ENCODE results near the gene CAMK1D. TPM values are rescaled to one million over a fixed set of nuclear protein-coding genes. Genes with fewer than 3 reads are reported as not detected.

The CAMK1D gene
- total and polyA plus RNA-seq, 2 of the 4 experiments (the other 2 are of a cell fraction), result 5.0 to 5.3 TPM

GRCh38 chr10:12771981-12772760 lies 422.8 kb downstream of the CAMK1D start:
- BruUV-seq (replicated peaks), result no TSS peak

More at GRCh38 chr10:12771981-12772760, 422.8 kb downstream of the CAMK1D start:
- Histone ChIP-seq H3K14ac (replicated peaks; ENCODE audit: low read depth, low read length) (no peak overlapping the region), H2AK9ac (replicated peaks; ENCODE audit: low read depth, low read length, poor library complexity) (no peak overlapping the region), H2AK5ac (ENCODE audit: low read depth, low read length) (no peak overlapping the region), H3K9me1 (ENCODE audit: insufficient read depth, low read length) (peaks cover 9% of the 10 kb centered on the region; the same call in 1 of the 2 replicates), H2BK120ac (ENCODE audit: low read depth, low read length) (no peak overlapping the region), H3K36me3 (ENCODE audit: control insufficient read depth, insufficient read depth, low read length) (no peaks in the 10 kb centered on the region), H4K8ac (ENCODE audit: low read depth in 2 of 2, low read length in 2 of 2) (no peak overlapping the region), H3K27me3 (ENCODE audit: control insufficient read depth, insufficient read depth, low read length) (no peaks in the 10 kb centered on the region), H2BK5ac (ENCODE audit: low read depth, low read length, poor library complexity, severe bottlenecking) (no peak overlapping the region), H4K20me1 (ENCODE audit: insufficient read depth, low read length) (no peaks in the 10 kb centered on the region), H3K4me1 (ENCODE audit: control insufficient read depth, insufficient read depth, low read length) (peaks cover 7% of the 10 kb centered on the region), H3K23ac (ENCODE audit: low read depth, low read length) (no peak overlapping the region), H4K5ac (ENCODE audit: low read depth, low read length) (no peak overlapping the region), H3K9me3 (ENCODE audit: control insufficient read depth, insufficient read depth, low read length) (no peaks in the 10 kb centered on the region), H3K18ac (ENCODE audit: low read depth, low read length) (no peak overlapping the region), H2AFZ (replicated peaks; ENCODE audit: low read length, poor library complexity) (no peak overlapping the region), H3K4me3 (ENCODE audit: insufficient read depth, low read depth, low read length) (no peak overlapping the region), H4K91ac (ENCODE audit: insufficient read depth, low read depth, low read length) (no peak overlapping the region), H3K56ac (ENCODE audit: extremely low read depth, insufficient read depth, low read length) (no peak overlapping the region), H2BK20ac (ENCODE audit: low read depth, low read length) (no peak overlapping the region), H3K27ac (ENCODE audit: insufficient read depth, low read length) (no peak overlapping the region), H3K4me2 (ENCODE audit: low read depth, low read length) (no peak overlapping the region), H3K4ac (ENCODE audit: low read depth, low read length) (no peak overlapping the region), H3K9ac (ENCODE audit: low read depth, low read length) (no peak overlapping the region), H2BK15ac (ENCODE audit: low read depth, low read length) (no peak overlapping the region), H3K79me1 (ENCODE audit: low read depth in 1 of 2, low read length in 2 of 2) (no peaks in the 10 kb centered on the region)
- dilution Hi-C loops (cut with HindIII; ENCODE audit: low sequenced_read_pairs, unreplicated experiment) (no loop called here), intact Hi-C loops (cut with micrococcal nuclease) (no loop called here), in situ Hi-C loops (cut with MboI; ENCODE audit: low sequenced_read_pairs) (no loop called here)
- POLR2A ChIA-PET (ENCODE audit: unreplicated experiment), result no interaction called here
- ATAC-seq (ENCODE audit: low read depth) (no peak), DNase-seq (no peak)
- 86% methylated on average over 5 of the region's 19 CpGs; no CpG with 5 or more reads in 1 of the 2 experiments for WGBS, 2 experiments (ENCODE audit: extremely low coverage in 2 of 2, insufficient read length in 1 of 2)
- TF ChIP-seq BHLHE40 (IDR thresholded peaks at IDR 0.05; ENCODE audit: low read depth, low read length) (no peak), ELK1 (IDR thresholded peaks at IDR 0.05; ENCODE audit: borderline replicate concordance, low read depth, low read length) (no peak), NFE2L2 (IDR thresholded peaks at IDR 0.05; ENCODE audit: low read depth, low read length) (no peak), CHD1 (IDR thresholded peaks at IDR 0.05; ENCODE audit: low read depth, low read length) (no peak), MXI1 (IDR thresholded peaks at IDR 0.05; ENCODE audit: borderline replicate concordance, low read depth, low read length) (no peak), RFX5 (IDR thresholded peaks at IDR 0.05; ENCODE audit: low read depth, low read length) (no peak), FOS (IDR thresholded peaks at IDR 0.05; ENCODE audit: low read depth, low read length) (no peak), SMC3 (IDR thresholded peaks at IDR 0.05; ENCODE audit: low read depth, low read length) (no peak), RCOR1 (IDR thresholded peaks at IDR 0.05; ENCODE audit: insufficient replicate concordance, low read length) (no peak), CTCF (conservative IDR thresholded peaks at IDR 0.05; ENCODE audit: low read depth, low read length) (no peak), CEBPB (IDR thresholded peaks at IDR 0.05; ENCODE audit: low read depth, low read length) (no peak), MAZ (IDR thresholded peaks at IDR 0.05; ENCODE audit: borderline replicate concordance, low read depth, low read length) (no peak), MAFK (IDR thresholded peaks at IDR 0.05; ENCODE audit: low read depth, low read length) (no peak), RAD21 (IDR thresholded peaks at IDR 0.05; ENCODE audit: low read length) (no peak), POLR2A (IDR thresholded peaks at IDR 0.05; ENCODE audit: low read depth, low read length) (no peak), USF2 (IDR thresholded peaks at IDR 0.05; ENCODE audit: low read depth, low read length) (no peak)
- CTCF ChIA-PET, result no interaction called here

All from IMR-90 (cell line).